GM08714 (cell line): ENCODE measurements around the gene PPIG.

Experiments used
- H3K4me3 ChIP-seq: fragments of 200-500 bp; sonication (Bioruptor generic); 2 replicates; pipeline ENCODE4 v1.5.1; 2014; ENCODE audit warnings: mild to moderate bottlenecking, low read length, inconsistent platforms
- ZNF274 ChIP-seq: IDR thresholded peaks from 2 replicates; pipeline ENCODE4 v1.6.1; 2012; ENCODE audit warnings: mild to moderate bottlenecking, low read depth, low read length

Gene PPIG

GRCh38 chr2:169625781-169626180 is 41.6 kb downstream of the PPIG start:
- no peak for TF ChIP-seq ZNF274
- no peak overlapping the region for H3K4me3 ChIP-seq

GRCh38 chr2:169636440-169637097 is 52.4 kb downstream of the PPIG start:
- H3K4me3 ChIP-seq, result no peak overlapping the region
- no peak for TF ChIP-seq ZNF274

GRCh38 chr2:169637620-169638019 is 53.5 kb downstream of the PPIG start:
- no peak for TF ChIP-seq ZNF274
- no peak overlapping the region for H3K4me3 ChIP-seq

- no peak overlapping the region for H3K4me3 ChIP-seq
- TF ChIP-seq ZNF274, result no peak
Measured at GRCh38 chr2:169640104-169640503, 56.0 kb downstream of the PPIG start.

GRCh38 chr2:169641464-169641863 is 57.3 kb downstream of the PPIG start:
- H3K4me3 ChIP-seq, result no peak overlapping the region
- no peak for TF ChIP-seq ZNF274

- no peak for TF ChIP-seq ZNF274
Measured at GRCh38 chr2:169644173-169644572, 60.0 kb downstream of the PPIG start.

GRCh38 chr2:169647496-169647895 is 63.3 kb downstream of the PPIG start:
- no peak overlapping the region for H3K4me3 ChIP-seq
- no peak for TF ChIP-seq ZNF274

More at GRCh38 chr2:169644173-169644572, 60.0 kb downstream of the PPIG start:
- no peak overlapping the region for H3K4me3 ChIP-seq

- no peak overlapping the region for H3K4me3 ChIP-seq
- TF ChIP-seq ZNF274, result no peak
Measured at GRCh38 chr2:169649278-169649677, 65.1 kb downstream of the PPIG start.

GRCh38 chr2:169653636-169654035 is 69.5 kb downstream of the PPIG start:
- no peak overlapping the region for H3K4me3 ChIP-seq
- no peak for TF ChIP-seq ZNF274

GRCh38 chr2:169656164-169656563 is 72.0 kb downstream of the PPIG start:
- no peak for TF ChIP-seq ZNF274
- H3K4me3 ChIP-seq, result no peak overlapping the region

GRCh38 chr2:169658877-169659276 is 74.7 kb downstream of the PPIG start:
- TF ChIP-seq ZNF274, result no peak
- no peak overlapping the region for H3K4me3 ChIP-seq

- H3K4me3 ChIP-seq, result no peak overlapping the region
- TF ChIP-seq ZNF274, result no peak
Measured at GRCh38 chr2:169659320-169659719, 75.2 kb downstream of the PPIG start.

- no peak overlapping the region for H3K4me3 ChIP-seq
- no peak for TF ChIP-seq ZNF274
Measured at GRCh38 chr2:169661265-169661664, 77.1 kb downstream of the PPIG start.

- no peak overlapping the region for H3K4me3 ChIP-seq
- TF ChIP-seq ZNF274, result no peak
Measured at GRCh38 chr2:169662744-169663143, 78.6 kb downstream of the PPIG start.

GRCh38 chr2:169663247-169663646 is 79.1 kb downstream of the PPIG start:
- no peak for TF ChIP-seq ZNF274
- H3K4me3 ChIP-seq, result no peak overlapping the region

- H3K4me3 ChIP-seq, result no peak overlapping the region
- TF ChIP-seq ZNF274, result no peak
Measured at GRCh38 chr2:169664600-169664977, 80.4 kb downstream of the PPIG start.
